Measurements from ENCODE around the gene TPT1.
"Not testable (repeated sequence)": the region's sequence is repeated elsewhere in the genome, so short reads cannot be mapped to it uniquely, and the experiment has no call there.

The TPT1 gene

GRCh38 chr13:45365558-45365885 lies 24.5 kb upstream of the TPT1 start:
- no peak for FAIRE-seq

DNA sequence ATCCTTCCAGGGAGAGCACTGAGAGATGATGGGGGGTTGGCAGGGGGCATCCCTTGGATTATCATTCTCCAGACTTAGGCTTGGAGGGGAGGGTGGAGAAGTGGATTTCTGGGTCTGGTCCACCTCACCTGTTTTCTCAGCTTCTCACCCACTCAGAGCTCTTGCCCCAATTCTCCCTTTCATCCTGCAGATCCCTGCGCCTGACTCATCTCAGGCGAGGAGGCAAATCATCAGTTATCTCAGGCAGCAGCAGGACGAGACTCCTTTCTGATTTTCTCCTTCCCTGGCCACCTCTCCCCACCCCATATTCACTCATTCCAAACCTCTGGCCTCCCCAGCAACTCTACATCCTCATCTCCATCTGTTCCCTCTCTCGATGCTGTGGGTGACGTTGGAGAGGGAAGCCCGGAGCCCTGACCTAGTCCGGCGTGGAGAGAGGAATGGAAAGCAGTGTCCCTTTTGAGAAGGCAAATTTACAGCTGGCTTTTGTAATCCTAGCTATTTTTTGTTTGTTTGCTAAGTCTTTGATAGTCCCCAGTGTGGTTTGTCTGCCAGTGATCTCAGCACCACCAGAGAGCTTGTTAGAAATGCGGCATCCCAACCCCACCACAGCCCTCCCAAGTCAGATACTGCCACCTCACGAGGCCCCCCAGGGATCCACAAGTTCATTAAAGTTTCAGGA lies 24.0 kb upstream of the TPT1 start:
- no peak for FAIRE-seq

DNA sequence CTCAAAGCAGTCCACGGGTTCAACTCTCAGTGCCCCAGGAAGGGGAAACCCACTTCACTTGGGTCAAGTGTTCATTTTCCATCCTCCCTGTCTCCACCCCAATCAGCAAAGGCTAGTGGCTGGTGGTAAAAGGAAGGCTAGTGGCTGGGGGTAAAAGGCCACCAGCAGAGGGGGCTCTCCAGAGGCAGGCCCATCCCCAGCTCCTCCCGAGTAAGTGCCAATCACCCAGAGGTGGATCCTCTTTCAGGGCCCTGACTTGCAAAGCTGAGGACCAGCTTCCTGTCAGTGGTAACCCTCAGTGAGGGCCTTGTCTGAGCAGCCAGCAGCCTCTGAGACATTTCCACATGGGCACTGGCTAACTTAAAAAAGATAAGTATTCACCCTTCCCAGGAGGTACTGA lies 22.0 kb upstream of the TPT1 start:
- FAIRE-seq, result no peak

- FAIRE-seq, result no peak
These were observed 20.7 kb upstream of the TPT1 start for GRCh38 chr13:45361596-45362206.

DNA sequence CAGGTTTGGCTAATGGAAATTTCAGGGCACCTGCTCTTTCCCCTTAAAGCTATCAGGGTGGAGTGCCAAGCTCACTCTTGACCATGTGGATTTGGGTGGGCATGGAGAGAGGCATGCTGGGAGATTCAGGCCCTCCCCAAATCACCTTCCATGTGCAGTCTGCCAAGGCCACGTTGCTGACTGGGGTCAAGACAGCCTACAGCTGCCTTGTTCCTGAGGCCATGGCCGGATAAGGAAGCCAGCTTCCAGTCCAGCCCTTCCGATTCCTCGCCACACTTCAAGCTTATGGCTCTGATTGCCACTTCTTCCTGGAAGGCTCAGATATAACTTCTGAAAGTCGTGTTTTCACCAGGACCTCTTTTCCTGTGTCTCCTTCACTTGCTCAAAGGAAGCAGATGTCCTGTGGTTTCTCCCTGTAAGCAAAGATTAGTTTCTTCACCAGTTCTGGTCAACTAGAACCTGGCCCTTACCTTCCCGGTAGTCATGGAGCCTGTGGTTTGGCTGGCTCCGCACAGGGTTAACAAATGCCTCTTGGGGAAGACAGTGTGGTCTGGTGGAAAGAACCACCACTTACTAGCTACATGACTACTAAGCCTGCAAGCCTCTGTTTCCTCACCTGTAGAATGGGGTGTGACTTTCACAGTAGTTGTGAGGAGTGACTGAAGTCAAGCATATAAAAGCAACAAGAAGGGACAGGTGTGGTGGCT lies 16.1 kb upstream of the TPT1 start:
- FAIRE-seq, result no peak

GRCh38 chr13:45353895-45354294 lies 12.9 kb upstream of the TPT1 start:
- no peak for FAIRE-seq

- FAIRE-seq, result no peak
These were observed 11.0 kb upstream of the TPT1 start for GRCh38 chr13:45352031-45352430.

DNA sequence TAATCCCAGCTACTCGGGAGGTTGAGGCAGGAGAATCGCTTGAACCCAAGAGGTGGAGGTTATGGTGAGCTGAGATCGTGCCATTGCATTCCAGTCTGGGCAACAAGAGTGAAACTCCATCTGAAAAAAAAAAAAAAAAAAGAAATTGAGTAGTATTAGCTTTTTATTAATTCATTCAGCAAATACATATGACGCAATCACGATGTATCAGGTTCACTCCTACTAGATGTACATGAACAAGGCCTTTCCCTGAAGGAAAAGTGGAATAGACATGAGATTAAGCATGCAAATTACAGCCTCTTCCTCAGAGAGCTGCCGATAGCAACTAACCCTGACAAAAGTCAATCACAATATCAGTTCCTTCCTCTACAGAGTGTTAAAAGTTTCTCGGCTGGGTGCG lies 9.2 kb upstream of the TPT1 start:
- no peak for FAIRE-seq

- FAIRE-seq, result no peak
These were observed 8.5 kb upstream of the TPT1 start for GRCh38 chr13:45349438-45349837.

- FAIRE-seq, result not testable (repeated sequence)
These were observed 3.1 kb upstream of the TPT1 start for GRCh38 chr13:45344064-45344463.

DNA sequence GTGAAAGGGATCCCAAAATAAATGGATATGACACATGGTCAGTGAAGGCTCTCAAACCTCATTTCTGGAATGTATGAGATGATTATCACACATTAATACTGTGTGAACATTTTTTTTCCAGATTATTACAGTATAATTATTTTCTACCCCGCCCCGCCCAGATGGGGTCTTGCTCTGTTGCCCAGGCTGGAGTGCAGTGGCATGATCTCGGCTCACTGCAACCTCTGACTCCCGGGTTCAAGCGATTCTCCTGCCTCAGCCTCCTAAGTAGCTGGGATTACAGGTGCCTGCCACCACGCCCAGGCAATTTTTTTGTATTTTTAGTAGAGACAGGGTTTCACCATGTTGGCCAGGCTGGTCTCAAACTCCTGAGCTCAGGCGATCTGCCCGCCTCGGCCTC lies 2.1 kb upstream of the TPT1 start:
- not testable (repeated sequence) for FAIRE-seq

- FAIRE-seq, result not testable (repeated sequence)
These were observed 1.7 kb upstream of the TPT1 start for GRCh38 chr13:45342668-45343067.

GRCh38 chr13:45341799-45342500 lies 967 bp upstream of the TPT1 start:
- FAIRE-seq, result no peak

DNA sequence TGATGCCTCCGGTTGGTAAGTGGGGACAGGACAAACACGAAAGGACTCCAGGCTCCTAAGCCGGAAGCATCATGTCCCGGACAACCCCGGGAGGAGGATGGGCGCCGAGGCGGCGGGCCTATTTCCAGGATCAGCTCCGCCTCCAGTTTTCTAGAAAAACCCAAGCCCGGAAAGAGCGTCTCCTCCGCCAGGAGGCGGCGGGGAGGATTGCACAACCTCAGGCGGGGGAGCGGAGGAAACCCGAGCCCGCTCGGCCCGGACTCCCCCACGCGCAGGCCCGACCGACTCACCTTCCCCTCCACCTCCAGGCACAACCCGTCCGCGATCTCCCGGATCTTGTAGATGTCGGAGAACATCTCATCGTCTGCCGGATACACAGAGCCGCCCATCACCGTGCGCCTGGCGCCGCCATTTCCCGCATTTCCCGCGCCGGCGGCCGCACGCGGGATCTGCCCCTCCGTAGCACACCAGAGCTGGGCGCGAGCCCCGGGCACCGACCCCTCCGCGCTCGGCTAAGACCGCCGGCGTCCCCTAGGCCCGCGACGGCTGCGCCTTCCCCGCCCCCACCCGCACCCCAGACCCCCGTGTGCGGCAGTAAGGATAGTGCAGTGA lies 455 bp downstream of the TPT1 start:
- no peak for FAIRE-seq

DNA sequence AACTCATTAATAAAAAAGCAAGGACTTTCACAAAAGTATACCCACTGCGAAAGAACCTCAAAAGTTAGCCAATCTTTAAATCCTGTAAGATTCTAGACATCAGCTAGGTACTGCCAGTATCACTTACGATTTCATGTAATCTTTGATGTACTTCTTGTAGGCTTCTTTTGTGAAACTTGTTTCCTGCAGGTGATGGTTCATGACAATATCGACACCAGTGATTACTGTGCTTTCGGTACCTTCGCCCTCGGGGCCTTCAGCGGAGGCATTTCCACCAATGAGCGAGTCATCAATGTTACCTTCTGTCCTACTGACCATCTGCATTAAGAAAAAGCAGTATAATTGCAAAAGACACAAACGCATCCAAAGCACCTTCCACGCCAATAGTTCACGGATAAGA lies 1.1 kb downstream of the TPT1 start:
- FAIRE-seq, result no peak

DNA sequence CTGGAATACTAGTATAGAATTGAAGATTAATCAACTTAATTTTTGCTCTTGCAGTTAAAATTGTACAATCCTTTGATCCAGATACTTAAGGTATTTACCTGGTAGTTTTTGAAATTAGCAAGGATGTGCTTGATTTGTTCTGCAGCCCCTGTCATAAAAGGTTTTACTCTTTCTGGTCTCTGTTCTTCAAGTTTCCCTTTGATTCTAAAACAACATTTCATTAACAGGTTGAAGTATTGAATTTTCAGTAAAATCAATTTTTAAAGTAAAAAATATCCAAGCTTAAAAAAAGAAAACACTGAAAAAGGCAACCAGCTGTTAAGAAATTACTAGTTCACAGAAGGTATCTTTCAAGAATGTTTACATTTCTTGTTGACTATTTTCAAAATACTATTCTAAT lies 1.6 kb downstream of the TPT1 start:
- FAIRE-seq, result no peak

- no peak for FAIRE-seq
These were observed 3.2 kb downstream of the TPT1 start for GRCh38 chr13:45337803-45338202.

- FAIRE-seq, result no peak
These were observed 3.6 kb downstream of the TPT1 start for GRCh38 chr13:45337395-45337794.

- no peak for FAIRE-seq
These were observed 4.8 kb downstream of the TPT1 start for GRCh38 chr13:45336025-45336800.

GRCh38 chr13:45335397-45336024 lies 5.5 kb downstream of the TPT1 start:
- no peak for FAIRE-seq

DNA sequence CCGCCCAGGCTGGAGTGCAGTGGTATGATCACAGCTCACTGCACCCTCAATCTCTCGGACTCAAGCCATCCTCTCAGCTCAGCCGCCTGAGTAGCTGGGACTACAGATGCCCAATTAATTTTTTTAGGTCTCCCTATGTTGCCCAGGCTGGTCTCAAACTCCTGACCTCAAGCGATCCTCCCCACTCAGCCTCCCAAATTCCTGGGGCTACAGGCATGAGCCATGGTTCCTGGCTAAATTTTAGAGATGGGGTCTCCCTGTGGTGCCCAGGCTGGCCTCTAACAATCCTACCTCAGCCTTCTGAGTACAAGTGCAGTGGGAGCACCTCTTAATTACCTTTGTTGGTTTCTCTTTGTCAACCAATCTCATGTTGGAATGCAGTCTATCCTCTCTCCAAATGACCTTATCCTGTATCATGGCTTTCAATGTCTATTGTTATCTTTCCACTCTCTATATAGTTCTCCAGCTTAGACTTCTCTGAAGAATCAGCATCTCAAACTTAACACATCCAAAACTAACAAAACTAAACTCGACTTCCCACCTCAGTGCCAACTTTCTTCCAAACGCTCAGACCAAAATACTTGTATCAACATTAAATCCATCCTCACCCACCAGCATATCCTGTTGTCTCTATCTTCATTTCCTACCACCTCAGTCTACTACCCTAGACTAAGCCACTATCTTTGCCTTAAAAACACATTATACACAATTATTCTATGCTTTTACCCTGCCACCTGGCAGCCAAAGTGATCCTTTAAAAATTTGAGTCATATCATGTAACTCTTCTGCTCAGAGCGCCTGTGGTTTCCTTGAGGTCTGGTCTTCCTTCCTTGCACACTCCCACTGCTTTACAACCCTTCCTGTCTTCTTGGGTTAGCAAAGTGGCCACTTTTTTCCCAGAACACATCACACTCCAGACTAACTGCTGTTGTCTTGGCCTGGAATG lies 6.7 kb downstream of the TPT1 start:
- no peak for FAIRE-seq
